Lung (tissue), 12 donors: ENCODE measurements around the gene LGALS4. TPM values are rescaled to one million over a fixed set of nuclear protein-coding genes. Genes with fewer than 3 reads are reported as not detected.
A peak's percentile ranks its signal among the peaks of the same experiment; 100 is the strongest.

Experiments used
- ATAC-seq: fragments of 200-7000 bp; cut with Tn5 transposase; one replicate; pipeline ENCODE4 v1.9.1; 2020; ENCODE audit warnings: moderate number of reproducible peaks; ENCODE audit not compliant: insufficient read depth, low FRiP score
- DNase-seq, 3 donors: peaks; one replicate each; pipeline ENCODE4 v3.0.0-alpha.2; 2013 to 2017
- H3K27ac ChIP-seq, 2 donors: one replicate each; pipeline ENCODE4 v1.5.1; 2013; ENCODE audit warnings: mild to moderate bottlenecking in 2 of 2, moderate library complexity in 2 of 2, control low read depth in 1 of 2, inconsistent platforms in 1 of 2, low read depth in 1 of 2, low read length in 1 of 2
- H3K27me3 ChIP-seq, 3 donors: one replicate each; pipeline ENCODE4 v1.5.1; 2013; ENCODE audit warnings: low read length in 2 of 3; ENCODE audit not compliant: control insufficient read depth in 3 of 3, insufficient read depth in 3 of 3
- H3K36me3 ChIP-seq, 4 donors: one replicate each; pipeline ENCODE4 v1.5.1; 2013; ENCODE audit warnings: low read length in 4 of 4, mild to moderate bottlenecking in 1 of 4, moderate library complexity in 1 of 4; ENCODE audit not compliant: control insufficient read depth in 4 of 4, insufficient read depth in 4 of 4
- H3K4me1 ChIP-seq, 5 donors: one replicate each; pipeline ENCODE4 v1.5.1; 2013; ENCODE audit warnings: low read length in 5 of 5, mild to moderate bottlenecking in 2 of 5, moderate library complexity in 1 of 5; ENCODE audit not compliant: control insufficient read depth in 5 of 5, insufficient read depth in 5 of 5
- H3K4me3 ChIP-seq: one replicate; pipeline ENCODE4 v1.5.1; 2013; ENCODE audit warnings: mild to moderate bottlenecking, control low read depth, moderate library complexity
- H3K9ac ChIP-seq, 2 donors: one replicate each; pipeline ENCODE4 v1.5.1; 2013; ENCODE audit warnings: low read length in 2 of 2, control low read depth in 1 of 2; ENCODE audit not compliant: insufficient read depth in 1 of 2
- H3K9me3 ChIP-seq, 4 donors: one replicate each; pipeline ENCODE4 v1.5.1; 2013; ENCODE audit warnings: low read length in 3 of 4, mild to moderate bottlenecking in 1 of 4, moderate library complexity in 1 of 4; ENCODE audit not compliant: control insufficient read depth in 4 of 4, insufficient read depth in 3 of 4
- WGBS, 2 donors: extraction: QIAGEN DNeasy Blood & Tissue Kit; methylation state at CpG; one replicate each; pipeline ENCODE4 v1.1.7; 2013; 5-methylcytosine and 5-hydroxymethylcytosine counted together
- polyA plus RNA-seq, 2 donors: library from polyadenylated mRNA; stranded (reverse); fragments of 200-250 nt; gene quantifications; one replicate each; pipeline ENCODE4 v1.2.1, GENCODE V29; 2013
- total RNA-seq, 2 donors: library from RNA; depleted of rRNA in 1 of 2; stranded (reverse); fragments of >200 nt in 1 of 2; gene quantifications; one replicate each; pipeline ENCODE4 v1.2.1, GENCODE V29; 2014 to 2021
- TF ChIP-seq, protein P1 (sequence below): IDR thresholded peaks from 2 replicates; pipeline ENCODE4 v1.5.1; 2012; ENCODE audit warnings: mild to moderate bottlenecking; ENCODE audit errors: control extremely low read depth, extremely low read depth
- donor health status: control.
- donor health status: control.
- donor health status: Bipolar disorder and iron deficiency.
- donor health status: healthy.
- donor health status: DM: yes; HTN: yes; CAD: no.

Gene LGALS4
- total and polyA plus RNA-seq, 4 donors: 0.39 to 4.1 (median 2.6) TPM

DNA sequence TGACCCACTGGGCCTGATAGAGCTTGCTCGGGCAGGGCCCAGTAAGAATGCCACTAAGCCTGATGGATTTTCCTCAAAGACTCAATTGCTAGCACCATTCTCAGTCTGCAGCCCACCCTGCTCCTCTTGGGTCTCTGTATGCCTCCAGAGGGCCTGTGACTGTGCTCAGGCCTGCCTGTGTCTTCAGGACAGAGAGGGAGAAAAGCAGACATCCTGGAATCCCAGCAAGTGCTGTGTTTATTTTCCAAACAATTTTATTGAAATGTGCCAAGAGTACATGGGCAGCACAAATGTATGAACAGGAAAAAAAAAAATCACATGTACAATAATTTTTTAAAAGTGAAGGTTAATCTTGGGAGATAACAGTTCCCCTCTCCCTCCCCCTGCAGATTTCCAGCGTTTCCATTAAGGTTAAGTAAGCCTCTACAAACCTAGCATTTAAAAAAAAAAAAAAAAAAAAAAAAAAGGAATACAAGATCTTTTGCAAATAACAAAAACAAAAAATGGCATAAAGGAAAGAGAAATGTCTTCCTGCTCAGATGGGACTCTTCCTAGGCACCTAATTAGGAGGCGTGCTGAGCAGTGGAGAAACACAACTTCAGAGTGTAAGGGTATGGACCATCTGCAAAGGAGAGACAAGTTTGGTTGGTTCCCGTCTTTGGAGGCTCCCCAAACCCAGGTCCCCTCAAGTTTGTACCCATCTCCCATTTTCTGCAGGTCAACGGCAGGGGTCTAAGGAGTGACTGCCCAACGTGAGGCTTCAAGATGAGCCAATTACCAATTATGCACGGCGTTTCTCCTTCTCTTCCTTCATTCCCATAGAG lies 23.6 kb upstream of the LGALS4 start:
- TF ChIP-seq, protein P1, sequence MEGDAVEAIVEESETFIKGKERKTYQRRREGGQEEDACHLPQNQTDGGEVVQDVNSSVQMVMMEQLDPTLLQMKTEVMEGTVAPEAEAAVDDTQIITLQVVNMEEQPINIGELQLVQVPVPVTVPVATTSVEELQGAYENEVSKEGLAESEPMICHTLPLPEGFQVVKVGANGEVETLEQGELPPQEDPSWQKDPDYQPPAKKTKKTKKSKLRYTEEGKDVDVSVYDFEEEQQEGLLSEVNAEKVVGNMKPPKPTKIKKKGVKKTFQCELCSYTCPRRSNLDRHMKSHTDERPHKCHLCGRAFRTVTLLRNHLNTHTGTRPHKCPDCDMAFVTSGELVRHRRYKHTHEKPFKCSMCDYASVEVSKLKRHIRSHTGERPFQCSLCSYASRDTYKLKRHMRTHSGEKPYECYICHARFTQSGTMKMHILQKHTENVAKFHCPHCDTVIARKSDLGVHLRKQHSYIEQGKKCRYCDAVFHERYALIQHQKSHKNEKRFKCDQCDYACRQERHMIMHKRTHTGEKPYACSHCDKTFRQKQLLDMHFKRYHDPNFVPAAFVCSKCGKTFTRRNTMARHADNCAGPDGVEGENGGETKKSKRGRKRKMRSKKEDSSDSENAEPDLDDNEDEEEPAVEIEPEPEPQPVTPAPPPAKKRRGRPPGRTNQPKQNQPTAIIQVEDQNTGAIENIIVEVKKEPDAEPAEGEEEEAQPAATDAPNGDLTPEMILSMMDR: no peak
- Histone ChIP-seq H3K9me3 (no peaks in the 10 kb centered on the region), H3K27ac (peak overlapping the region in 1 of 2 donors; percentile 41), H3K4me1 (peaks cover 0 to 56% (median 35%) of the 10 kb centered on the region in 5 donors), H3K27me3 (no peaks in the 10 kb centered on the region), H3K36me3 (peaks cover 45 to 56% (median 46%) of the 10 kb centered on the region in 4 donors), H3K4me3 (no peak overlapping the region), H3K9ac (no peak overlapping the region)
- ATAC-seq (no peak), DNase-seq (peak; percentile 81 to 96 (median 96))
- WGBS, 2 donors: 73 to 84% methylated on average over 8 of the region's 8 CpGs

DNA sequence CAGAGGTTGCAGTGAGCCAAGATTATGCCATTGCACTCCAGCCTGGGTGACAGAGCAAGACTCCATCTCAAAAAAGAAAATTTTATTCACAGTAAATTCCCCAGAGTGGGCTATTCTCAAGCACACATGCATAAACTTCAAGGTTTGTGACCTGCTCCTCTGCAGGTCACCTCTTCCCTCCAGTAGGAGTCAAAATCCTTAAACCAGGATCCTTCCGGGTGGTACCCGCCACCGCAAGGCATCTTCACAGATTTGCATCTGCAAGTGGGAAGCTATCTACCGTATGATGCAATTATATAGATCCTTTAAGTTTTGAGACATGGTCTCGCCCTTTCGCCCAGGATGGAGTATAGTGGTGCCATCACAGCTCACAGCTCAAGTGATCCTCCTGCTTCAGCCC lies 21.8 kb upstream of the LGALS4 start:
- Histone ChIP-seq H3K36me3 (peaks cover 31 to 42% (median 40%) of the 10 kb centered on the region in 4 donors), H3K27ac (no peak overlapping the region), H3K27me3 (no peaks in the 10 kb centered on the region), H3K9ac (no peak overlapping the region), H3K4me1 (peaks cover 0 to 63% (median 35%) of the 10 kb centered on the region in 5 donors), H3K4me3 (no peak overlapping the region), H3K9me3 (no peaks in the 10 kb centered on the region)
- TF ChIP-seq, protein P1: no peak
- DNase-seq (no peak), ATAC-seq (no peak)
- 92 to 95% methylated on average over 6 of the region's 6 CpGs for WGBS, 2 donors

DNA sequence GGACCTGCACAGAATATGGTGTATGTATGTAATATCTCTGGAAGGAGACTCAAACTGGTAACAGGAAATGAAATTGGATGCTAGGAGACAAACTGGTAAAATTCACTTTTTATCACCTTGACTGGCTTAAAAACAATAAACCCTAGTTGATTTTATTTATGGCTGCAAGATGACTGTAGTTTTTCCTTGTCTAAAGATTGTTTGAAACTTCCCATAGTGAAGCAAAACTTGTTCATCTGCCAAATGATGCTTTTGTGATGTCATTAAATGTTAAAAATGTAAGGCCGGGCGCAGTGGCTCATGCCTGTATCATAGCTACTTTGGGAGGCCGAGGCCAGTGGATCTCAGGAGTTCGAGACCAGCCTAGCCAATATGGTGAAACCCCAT lies 21.4 kb upstream of the LGALS4 start:
- TF ChIP-seq, protein P1: no peak
- peaks cover 0 to 58% (median 35%) of the 10 kb centered on the region in 5 donors for H3K4me1 ChIP-seq
- ATAC-seq (no peak), DNase-seq (no peak)
- H3K27me3 ChIP-seq: no peaks in the 10 kb centered on the region
- no peak overlapping the region for H3K4me3 ChIP-seq
- no peaks in the 10 kb centered on the region for H3K9me3 ChIP-seq
- H3K36me3 ChIP-seq: peaks cover 27 to 38% (median 35%) of the 10 kb centered on the region in 4 donors
- WGBS, 2 donors: 96 to 97% methylated on average over 4 of the region's 4 CpGs
- H3K27ac ChIP-seq: no peak overlapping the region
- no peak overlapping the region for H3K9ac ChIP-seq
